GM12865 (cell line): ENCODE measurements around the gene MAGI1.
"Not testable (repeated sequence)": the region's sequence is repeated elsewhere in the genome, so short reads cannot be mapped to it uniquely, and the experiment has no call there.

ENCODE experiments used
- DNase-seq: peaks from one replicate; pipeline ENCODE4 v3.0.0; 2010; ENCODE audit warnings: low read depth
- H3K4me3 ChIP-seq: 2 replicates; pipeline ENCODE4 v1.5.1; 2011; ENCODE audit warnings: mild to moderate bottlenecking, low read depth, low read length, control low read depth
- CTCF ChIP-seq: IDR thresholded peaks from 2 replicates; pipeline ENCODE4 v1.5.1; 2011; ENCODE audit warnings: low read length, control low read depth, low read depth, inconsistent platforms; ENCODE audit not compliant: insufficient read depth; ENCODE audit errors: missing control alignments

Gene MAGI1

GRCh38 chr3:66053550-66054094 is 14.9 kb upstream of the MAGI1 start:
- DNase-seq = no peak
- H3K4me3 ChIP-seq = no peak overlapping the region
- TF ChIP-seq CTCF = no peak

- no peak overlapping the region for H3K4me3 ChIP-seq
- DNase-seq = no peak
- no peak for TF ChIP-seq CTCF
Measured at GRCh38 chr3:66052721-66053549, 14.2 kb upstream of the MAGI1 start.

- no peak for TF ChIP-seq CTCF
- H3K4me3 ChIP-seq = no peak overlapping the region
- no peak for DNase-seq
Measured at GRCh38 chr3:66050821-66051220, 12.1 kb upstream of the MAGI1 start.

GRCh38 chr3:66048051-66048395 is 9.3 kb upstream of the MAGI1 start:
- DNase-seq = no peak
- TF ChIP-seq CTCF = no peak

GRCh38 chr3:66047311-66048050 is 8.8 kb upstream of the MAGI1 start:
- no peak overlapping the region for H3K4me3 ChIP-seq
- DNase-seq = no peak
- no peak for TF ChIP-seq CTCF

More at GRCh38 chr3:66048051-66048395, 9.3 kb upstream of the MAGI1 start:
- no peak overlapping the region for H3K4me3 ChIP-seq

GRCh38 chr3:66046321-66046720 is 7.6 kb upstream of the MAGI1 start:
- not testable (repeated sequence) for DNase-seq, H3K4me3 ChIP-seq

- TF ChIP-seq CTCF = no peak
Measured at GRCh38 chr3:66041828-66042227, 3.1 kb upstream of the MAGI1 start.

More at GRCh38 chr3:66041828-66042227, 3.1 kb upstream of the MAGI1 start:
- H3K4me3 ChIP-seq = no peak overlapping the region
- no peak for DNase-seq
